ENCODE measurements around the gene ZSCAN2.

DNA sequence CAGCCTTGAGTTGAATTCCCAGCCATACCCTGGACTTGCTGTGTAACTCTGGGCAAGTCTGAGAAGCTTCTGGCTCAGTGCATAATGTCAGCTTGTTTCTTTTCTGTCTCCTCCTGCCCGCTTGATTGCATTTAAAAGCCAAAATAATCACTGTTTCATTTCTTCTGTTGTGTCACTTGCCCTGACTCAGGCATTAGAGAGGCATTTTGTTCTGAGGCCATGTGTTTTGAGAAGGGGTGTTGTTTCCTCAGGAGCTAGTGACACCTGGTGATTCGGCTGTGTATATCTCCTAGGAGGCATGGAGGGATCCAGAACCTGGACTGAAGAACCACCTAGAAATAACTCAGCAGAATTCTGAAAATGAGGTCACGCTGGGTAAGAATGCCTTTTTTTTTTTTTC lies 37.3 kb downstream of the ZSCAN2 start:
- TF ChIP-seq POLR2AphosphoS5 (IDR thresholded peaks at IDR 0.05; ENCODE audit: low read depth, low read length) (no peak), TAF1 (IDR thresholded peaks at IDR 0.05; ENCODE audit: borderline replicate concordance, insufficient read depth, low read length) (no peak)
- TF ChIP-seq, protein P1, sequence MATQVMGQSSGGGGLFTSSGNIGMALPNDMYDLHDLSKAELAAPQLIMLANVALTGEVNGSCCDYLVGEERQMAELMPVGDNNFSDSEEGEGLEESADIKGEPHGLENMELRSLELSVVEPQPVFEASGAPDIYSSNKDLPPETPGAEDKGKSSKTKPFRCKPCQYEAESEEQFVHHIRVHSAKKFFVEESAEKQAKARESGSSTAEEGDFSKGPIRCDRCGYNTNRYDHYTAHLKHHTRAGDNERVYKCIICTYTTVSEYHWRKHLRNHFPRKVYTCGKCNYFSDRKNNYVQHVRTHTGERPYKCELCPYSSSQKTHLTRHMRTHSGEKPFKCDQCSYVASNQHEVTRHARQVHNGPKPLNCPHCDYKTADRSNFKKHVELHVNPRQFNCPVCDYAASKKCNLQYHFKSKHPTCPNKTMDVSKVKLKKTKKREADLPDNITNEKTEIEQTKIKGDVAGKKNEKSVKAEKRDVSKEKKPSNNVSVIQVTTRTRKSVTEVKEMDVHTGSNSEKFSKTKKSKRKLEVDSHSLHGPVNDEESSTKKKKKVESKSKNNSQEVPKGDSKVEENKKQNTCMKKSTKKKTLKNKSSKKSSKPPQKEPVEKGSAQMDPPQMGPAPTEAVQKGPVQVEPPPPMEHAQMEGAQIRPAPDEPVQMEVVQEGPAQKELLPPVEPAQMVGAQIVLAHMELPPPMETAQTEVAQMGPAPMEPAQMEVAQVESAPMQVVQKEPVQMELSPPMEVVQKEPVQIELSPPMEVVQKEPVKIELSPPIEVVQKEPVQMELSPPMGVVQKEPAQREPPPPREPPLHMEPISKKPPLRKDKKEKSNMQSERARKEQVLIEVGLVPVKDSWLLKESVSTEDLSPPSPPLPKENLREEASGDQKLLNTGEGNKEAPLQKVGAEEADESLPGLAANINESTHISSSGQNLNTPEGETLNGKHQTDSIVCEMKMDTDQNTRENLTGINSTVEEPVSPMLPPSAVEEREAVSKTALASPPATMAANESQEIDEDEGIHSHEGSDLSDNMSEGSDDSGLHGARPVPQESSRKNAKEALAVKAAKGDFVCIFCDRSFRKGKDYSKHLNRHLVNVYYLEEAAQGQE (IDR thresholded peaks at IDR 0.05; ENCODE audit: insufficient read depth in 1 of 2, low read depth in 2 of 2, low read length in 2 of 2) = no peak

Data from PFSK-1 (cell line).